ENCODE results near the gene PAAF1.
A peak's percentile ranks its signal among the peaks of the same experiment; 100 is the strongest.

Gene PAAF1

DNA sequence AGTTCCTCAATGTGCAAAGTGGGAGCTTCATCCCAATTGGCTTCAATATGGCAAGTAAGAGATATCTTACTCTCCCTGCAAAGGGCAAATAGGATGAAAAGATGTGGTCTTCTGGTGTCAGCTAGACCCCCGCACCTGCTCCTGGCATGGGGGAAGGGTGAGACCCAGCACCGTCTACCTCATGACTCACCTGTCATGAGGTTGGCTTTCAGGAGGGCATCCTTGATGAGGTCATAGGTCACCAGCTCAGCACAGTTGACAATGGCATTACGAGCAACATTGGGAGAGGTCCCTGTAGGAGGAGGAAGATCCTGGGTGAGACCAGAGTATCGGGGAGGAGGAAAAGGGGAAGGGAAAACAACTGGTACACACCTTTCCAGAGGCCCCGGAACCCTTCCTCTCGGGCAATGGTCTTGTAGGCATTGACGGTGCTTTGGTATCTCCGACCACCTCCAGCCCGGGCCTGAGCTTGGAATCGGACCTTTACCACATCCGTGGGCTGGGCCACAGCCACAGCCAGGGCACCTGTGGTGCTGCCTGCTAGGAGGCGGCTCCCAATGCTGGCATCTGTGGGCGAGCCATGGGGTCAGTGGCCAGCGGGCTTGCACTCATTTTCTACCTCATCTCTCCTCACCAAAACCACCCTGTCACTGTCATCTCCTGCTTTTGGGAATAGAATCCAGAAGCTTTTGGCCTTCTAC is 99.8 kb downstream of the PAAF1 start:
- H3K27me3 ChIP-seq (ENCODE audit: control insufficient read depth in 5 of 5, insufficient read depth in 4 of 5, low read length in 5 of 5), result no peaks in the 10 kb centered on the region
- H3K36me3 ChIP-seq (ENCODE audit: control insufficient read depth in 5 of 5, insufficient read depth in 5 of 5, low read length in 5 of 5), result peaks cover 0 to 59% (median 52%) of the 10 kb centered on the region in 5 donors
- no peak overlapping the region for H3K4me3 ChIP-seq (ENCODE audit: low read depth in 1 of 5, low read length in 5 of 5)
- no peak overlapping the region for H3K9ac ChIP-seq (ENCODE audit: low read length in 5 of 5)
- H3K4me1 ChIP-seq (ENCODE audit: control insufficient read depth in 5 of 5, insufficient read depth in 5 of 5, low read length in 5 of 5), result peaks cover 0 to 80% (median 49%) of the 10 kb centered on the region in 5 donors
- peak overlapping the region; percentile 1 for H3K27ac ChIP-seq (ENCODE audit: low read depth, low read length)
- H3K9me3 ChIP-seq (ENCODE audit: control insufficient read depth in 5 of 5, low read length in 5 of 5), result no peaks in the 10 kb centered on the region

DNA sequence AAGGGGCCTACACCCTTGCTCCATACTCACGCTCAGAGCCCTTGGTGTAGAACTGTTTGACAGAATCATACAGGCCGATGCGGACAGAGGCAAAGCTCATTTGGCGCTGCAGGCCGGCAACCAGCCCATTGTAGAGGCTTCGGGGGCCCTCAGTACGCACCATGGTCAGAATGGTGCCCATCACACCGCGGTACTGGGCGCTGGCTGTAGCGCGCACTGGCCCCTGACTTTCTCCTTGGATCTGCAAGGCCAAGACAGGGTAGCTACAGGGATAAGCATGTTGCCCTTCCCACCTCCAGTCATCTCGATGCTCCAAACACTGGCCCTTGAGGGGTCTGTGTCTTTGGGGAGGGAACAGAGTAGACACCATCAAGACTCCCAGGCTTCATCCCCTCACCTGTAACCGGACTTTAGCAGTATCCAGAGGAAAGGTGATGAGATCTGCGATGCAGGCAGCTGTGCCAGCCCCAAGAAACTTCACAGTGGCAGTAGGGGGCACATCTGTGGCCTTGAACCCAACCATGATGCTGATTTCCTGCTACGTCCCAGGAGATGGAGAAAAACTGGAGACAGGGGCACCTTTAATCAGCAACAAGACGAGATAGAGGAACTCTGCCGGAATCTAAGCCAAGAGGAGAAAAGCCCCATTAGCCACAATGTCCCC is 101.2 kb downstream of the PAAF1 start:
- peaks cover 0 to 86% (median 53%) of the 10 kb centered on the region in 5 donors for H3K4me1 ChIP-seq (ENCODE audit: control insufficient read depth in 5 of 5, insufficient read depth in 5 of 5, low read length in 5 of 5)
- no peaks in the 10 kb centered on the region for H3K9me3 ChIP-seq (ENCODE audit: control insufficient read depth in 5 of 5, low read length in 5 of 5)
- H3K4me3 ChIP-seq (ENCODE audit: low read depth in 1 of 5, low read length in 5 of 5), result no peak overlapping the region
- H3K9ac ChIP-seq (ENCODE audit: low read length in 5 of 5), result no peak overlapping the region
- no peaks in the 10 kb centered on the region for H3K27me3 ChIP-seq (ENCODE audit: control insufficient read depth in 5 of 5, insufficient read depth in 4 of 5, low read length in 5 of 5)
- H3K36me3 ChIP-seq (ENCODE audit: control insufficient read depth in 5 of 5, insufficient read depth in 5 of 5, low read length in 5 of 5), result peaks cover 0 to 59% (median 52%) of the 10 kb centered on the region in 5 donors
- peak overlapping the region; percentile 37 for H3K27ac ChIP-seq (ENCODE audit: low read depth, low read length)

DNA sequence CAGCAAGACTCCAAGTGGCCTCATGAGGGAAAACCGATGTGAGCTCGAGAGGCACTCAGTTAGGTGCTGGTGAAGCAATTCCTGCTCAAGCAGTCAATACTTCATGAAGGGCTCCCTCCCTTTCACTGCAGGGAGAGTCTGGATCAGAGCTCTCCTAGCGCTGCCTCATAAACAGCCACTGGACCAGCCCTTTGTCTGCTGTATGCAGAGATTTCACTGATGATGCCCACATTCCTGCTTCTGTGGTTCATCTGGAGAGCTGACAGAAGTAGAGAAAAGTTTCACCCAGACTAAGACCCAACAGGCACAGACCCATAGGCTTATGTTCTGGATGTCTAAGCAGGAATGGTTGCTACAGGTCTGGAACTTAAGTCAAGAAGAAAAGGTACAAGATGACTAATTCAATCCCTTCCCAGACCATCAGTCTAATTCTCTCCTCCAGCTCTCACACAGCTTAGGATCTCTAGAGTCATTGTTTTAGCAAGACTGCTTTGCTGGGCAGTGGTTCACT is 101.8 kb downstream of the PAAF1 start:
- Histone ChIP-seq H3K9ac (ENCODE audit: low read length in 5 of 5) (no peak overlapping the region), H3K9me3 (ENCODE audit: control insufficient read depth in 5 of 5, low read length in 5 of 5) (no peaks in the 10 kb centered on the region), H3K4me1 (ENCODE audit: control insufficient read depth in 5 of 5, insufficient read depth in 5 of 5, low read length in 5 of 5) (peaks cover 2 to 87% (median 52%) of the 10 kb centered on the region in 5 donors), H3K27ac (ENCODE audit: low read depth, low read length) (no peak overlapping the region), H3K27me3 (ENCODE audit: control insufficient read depth in 5 of 5, insufficient read depth in 4 of 5, low read length in 5 of 5) (no peaks in the 10 kb centered on the region), H3K36me3 (ENCODE audit: control insufficient read depth in 5 of 5, insufficient read depth in 5 of 5, low read length in 5 of 5) (peaks cover 0 to 59% (median 52%) of the 10 kb centered on the region in 5 donors), H3K4me3 (ENCODE audit: low read depth in 1 of 5, low read length in 5 of 5) (no peak overlapping the region)

DNA sequence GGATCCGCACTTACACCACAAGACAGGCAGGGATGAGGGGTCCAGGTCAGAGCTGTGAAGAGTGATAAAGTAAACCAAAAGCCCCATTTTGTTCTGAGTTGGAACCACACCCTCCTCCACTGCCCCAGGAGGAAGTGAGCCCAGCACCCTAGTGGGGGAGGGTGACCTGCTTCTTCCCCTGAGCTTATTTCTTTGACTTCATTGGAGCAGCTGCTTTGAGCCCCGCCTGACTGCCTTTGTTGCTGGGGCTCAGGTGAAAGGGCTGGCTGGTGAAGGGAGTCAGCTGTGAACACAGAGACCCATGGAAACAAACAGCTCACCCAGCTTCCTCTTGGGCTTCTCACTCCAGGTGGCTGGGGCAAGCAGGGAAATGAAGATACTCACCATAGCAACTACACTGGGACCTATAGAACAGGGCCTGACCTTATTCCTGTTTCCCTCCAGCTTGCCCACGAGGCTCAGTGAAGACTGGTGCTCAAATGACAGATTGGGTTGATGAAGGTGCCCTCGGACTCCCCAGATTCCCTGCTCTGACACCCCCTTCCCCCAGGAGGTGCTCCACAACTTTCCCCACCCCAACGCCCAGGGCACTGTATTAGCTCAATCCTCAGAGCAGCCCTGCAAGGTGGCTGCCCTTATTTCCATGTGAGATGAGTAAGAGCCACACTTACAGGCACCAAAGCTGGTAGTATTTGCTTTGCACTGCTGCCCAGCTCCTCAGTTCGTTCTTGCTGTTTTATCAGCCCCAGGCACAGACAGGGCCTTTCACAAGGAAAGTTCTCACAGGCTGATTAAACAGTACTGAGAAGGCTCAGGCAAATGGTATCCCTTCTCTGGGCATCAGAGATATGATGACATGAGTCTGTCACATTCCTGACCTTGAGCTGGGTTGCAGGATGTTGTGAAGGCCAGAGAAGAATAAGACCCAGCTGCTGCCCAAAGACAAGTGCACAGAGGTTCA is 103.5 kb downstream of the PAAF1 start:
- no peaks in the 10 kb centered on the region for H3K9me3 ChIP-seq (ENCODE audit: control insufficient read depth in 5 of 5, low read length in 5 of 5)
- no peak overlapping the region for H3K27ac ChIP-seq (ENCODE audit: low read depth, low read length)
- H3K9ac ChIP-seq (ENCODE audit: low read length in 5 of 5), result peak overlapping the region in 1 of 5 donors; percentile 31
- peak overlapping the region; percentile 72 to 92 (median 88) for H3K4me3 ChIP-seq (ENCODE audit: low read depth in 1 of 5, low read length in 5 of 5)
- H3K36me3 ChIP-seq (ENCODE audit: control insufficient read depth in 5 of 5, insufficient read depth in 5 of 5, low read length in 5 of 5), result peaks cover 0 to 46% (median 40%) of the 10 kb centered on the region in 5 donors
- no peaks in the 10 kb centered on the region for H3K27me3 ChIP-seq (ENCODE audit: control insufficient read depth in 5 of 5, insufficient read depth in 4 of 5, low read length in 5 of 5)
- peaks cover 3 to 81% (median 54%) of the 10 kb centered on the region in 5 donors for H3K4me1 ChIP-seq (ENCODE audit: control insufficient read depth in 5 of 5, insufficient read depth in 5 of 5, low read length in 5 of 5)
